GM06990 (cell line): ENCODE measurements around the gene COL10A1.

Source experiments
- DNase-seq: peaks from one replicate; pipeline ENCODE4 v3.0.0-alpha.2; 2011; ENCODE audit not compliant: insufficient read length; ENCODE audit errors: extremely low read depth
- H3K27me3 ChIP-seq: replicated peaks from 2 replicates; pipeline ENCODE4 v1.6.0; 2011; ENCODE audit warnings: low read length; ENCODE audit not compliant: control insufficient read depth, insufficient read depth
- H3K36me3 ChIP-seq: 2 replicates; pipeline ENCODE4 v1.5.1; 2011; ENCODE audit warnings: low read length; ENCODE audit not compliant: control insufficient read depth, insufficient read depth
- H3K4me3 ChIP-seq: replicated peaks from 2 replicates; pipeline ENCODE4 v1.5.1; 2011; ENCODE audit warnings: low read depth, mild to moderate bottlenecking, control low read depth, low read length
- TF ChIP-seq, protein P1 (sequence below): IDR thresholded peaks from 2 replicates; pipeline ENCODE4 v1.5.1; 2011; ENCODE audit warnings: low read length, control low read depth, mild to moderate bottlenecking, inconsistent platforms; ENCODE audit not compliant: insufficient read depth, poor library complexity, severe bottlenecking

Gene COL10A1

GRCh38 chr6:116139917-116140316, 14.0 kb upstream of the COL10A1 start:
- H3K27me3 ChIP-seq, result no peaks in the 10 kb centered on the region
- no peak overlapping the region for H3K4me3 ChIP-seq
- H3K36me3 ChIP-seq, result peaks cover 1% of the 10 kb centered on the region
- DNase-seq, result no peak
- TF ChIP-seq, protein P1, sequence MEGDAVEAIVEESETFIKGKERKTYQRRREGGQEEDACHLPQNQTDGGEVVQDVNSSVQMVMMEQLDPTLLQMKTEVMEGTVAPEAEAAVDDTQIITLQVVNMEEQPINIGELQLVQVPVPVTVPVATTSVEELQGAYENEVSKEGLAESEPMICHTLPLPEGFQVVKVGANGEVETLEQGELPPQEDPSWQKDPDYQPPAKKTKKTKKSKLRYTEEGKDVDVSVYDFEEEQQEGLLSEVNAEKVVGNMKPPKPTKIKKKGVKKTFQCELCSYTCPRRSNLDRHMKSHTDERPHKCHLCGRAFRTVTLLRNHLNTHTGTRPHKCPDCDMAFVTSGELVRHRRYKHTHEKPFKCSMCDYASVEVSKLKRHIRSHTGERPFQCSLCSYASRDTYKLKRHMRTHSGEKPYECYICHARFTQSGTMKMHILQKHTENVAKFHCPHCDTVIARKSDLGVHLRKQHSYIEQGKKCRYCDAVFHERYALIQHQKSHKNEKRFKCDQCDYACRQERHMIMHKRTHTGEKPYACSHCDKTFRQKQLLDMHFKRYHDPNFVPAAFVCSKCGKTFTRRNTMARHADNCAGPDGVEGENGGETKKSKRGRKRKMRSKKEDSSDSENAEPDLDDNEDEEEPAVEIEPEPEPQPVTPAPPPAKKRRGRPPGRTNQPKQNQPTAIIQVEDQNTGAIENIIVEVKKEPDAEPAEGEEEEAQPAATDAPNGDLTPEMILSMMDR, result no peak

DNA sequence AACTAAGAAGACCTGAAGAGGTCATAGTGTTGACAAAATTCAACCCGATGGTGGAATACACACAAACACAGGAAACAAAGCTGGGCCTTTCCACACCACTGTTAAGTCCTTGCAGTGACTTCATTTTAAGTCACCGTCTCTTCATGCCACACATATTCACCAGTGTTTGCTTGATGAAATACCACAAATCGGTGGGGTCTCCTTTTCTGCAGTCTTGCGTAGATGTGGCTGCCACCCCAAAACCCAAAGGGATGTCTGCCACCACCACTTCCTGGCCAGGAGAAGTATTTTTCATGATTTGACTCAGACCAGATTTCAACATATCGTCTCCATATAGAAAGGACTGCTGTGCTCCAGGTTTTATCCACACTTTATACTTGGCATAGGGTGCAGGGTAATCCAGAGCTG, 11.0 kb upstream of the COL10A1 start:
- no peaks in the 10 kb centered on the region for H3K27me3 ChIP-seq
- H3K36me3 ChIP-seq, result peaks cover 1% of the 10 kb centered on the region
- H3K4me3 ChIP-seq, result no peak overlapping the region
- TF ChIP-seq, protein P1, result no peak
- DNase-seq, result no peak

GRCh38 chr6:116136373-116136772, 10.4 kb upstream of the COL10A1 start:
- H3K27me3 ChIP-seq, result no peaks in the 10 kb centered on the region
- TF ChIP-seq, protein P1, result no peak
- no peak overlapping the region for H3K4me3 ChIP-seq
- no peak for DNase-seq
- peaks cover 1% of the 10 kb centered on the region for H3K36me3 ChIP-seq

DNA sequence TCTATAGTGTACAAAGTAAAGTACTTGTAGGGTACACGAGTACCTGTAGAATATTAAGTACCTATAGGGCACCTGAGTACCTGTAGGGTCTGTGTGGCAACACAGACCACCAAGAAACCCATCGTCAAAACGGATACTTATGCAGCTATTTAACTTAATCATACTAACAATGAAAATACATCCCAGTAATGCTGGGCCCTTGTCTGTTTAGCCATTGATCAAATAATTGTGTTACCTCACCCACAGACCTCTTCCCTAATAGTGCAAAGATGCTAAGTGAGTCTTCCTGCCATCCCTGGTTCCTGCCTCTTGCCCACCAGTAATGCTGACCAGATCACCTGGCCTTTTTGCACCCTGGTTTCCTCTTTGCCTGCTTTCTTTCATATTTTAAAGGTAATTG, 7.5 kb upstream of the COL10A1 start:
- Histone ChIP-seq H3K27me3 (no peaks in the 10 kb centered on the region), H3K36me3 (no peaks in the 10 kb centered on the region; the same call in none of the 2 replicates), H3K4me3 (no peak overlapping the region)
- TF ChIP-seq, protein P1, result no peak
- DNase-seq, result no peak

DNA sequence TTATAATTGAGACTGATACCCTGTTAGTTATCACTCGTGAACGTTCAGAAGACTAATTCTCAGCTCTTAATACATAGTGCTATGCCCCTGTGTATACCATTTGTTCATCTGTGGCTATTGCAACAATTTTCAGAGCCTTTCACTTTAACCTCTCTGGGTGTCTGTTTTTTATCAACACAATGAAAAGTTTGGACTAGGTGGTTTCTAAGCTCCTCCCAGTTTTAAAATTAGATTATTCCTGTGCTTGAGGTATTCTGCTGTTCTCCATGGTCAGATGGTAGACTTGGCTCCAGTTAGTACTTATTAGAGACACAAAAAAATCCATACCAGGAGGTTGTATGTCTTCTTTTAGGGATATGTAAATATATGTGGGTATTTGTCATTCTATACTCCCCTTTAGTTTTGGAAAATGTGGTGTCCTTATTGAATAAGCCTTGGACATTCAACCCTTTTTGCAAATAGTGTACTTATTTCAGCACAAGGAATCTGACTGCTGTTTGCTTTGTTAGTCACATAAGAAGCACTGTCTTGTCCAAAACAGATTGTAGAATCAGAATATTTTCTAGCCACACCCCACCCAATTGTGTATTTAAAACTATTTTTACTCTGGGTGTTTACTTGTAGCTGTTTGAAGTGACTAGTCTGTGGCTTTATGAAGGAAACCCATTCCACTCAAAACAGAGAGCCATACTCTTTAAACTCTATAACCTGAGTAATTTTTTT, 2.0 kb upstream of the COL10A1 start:
- TF ChIP-seq, protein P1, result no peak
- H3K27me3 ChIP-seq, result no peaks in the 10 kb centered on the region
- DNase-seq, result no peak
- no peak overlapping the region for H3K4me3 ChIP-seq
- no peaks in the 10 kb centered on the region; the same call in none of the 2 replicates for H3K36me3 ChIP-seq
